Measurements from ENCODE around the gene USP2.

USP2 gene

DNA sequence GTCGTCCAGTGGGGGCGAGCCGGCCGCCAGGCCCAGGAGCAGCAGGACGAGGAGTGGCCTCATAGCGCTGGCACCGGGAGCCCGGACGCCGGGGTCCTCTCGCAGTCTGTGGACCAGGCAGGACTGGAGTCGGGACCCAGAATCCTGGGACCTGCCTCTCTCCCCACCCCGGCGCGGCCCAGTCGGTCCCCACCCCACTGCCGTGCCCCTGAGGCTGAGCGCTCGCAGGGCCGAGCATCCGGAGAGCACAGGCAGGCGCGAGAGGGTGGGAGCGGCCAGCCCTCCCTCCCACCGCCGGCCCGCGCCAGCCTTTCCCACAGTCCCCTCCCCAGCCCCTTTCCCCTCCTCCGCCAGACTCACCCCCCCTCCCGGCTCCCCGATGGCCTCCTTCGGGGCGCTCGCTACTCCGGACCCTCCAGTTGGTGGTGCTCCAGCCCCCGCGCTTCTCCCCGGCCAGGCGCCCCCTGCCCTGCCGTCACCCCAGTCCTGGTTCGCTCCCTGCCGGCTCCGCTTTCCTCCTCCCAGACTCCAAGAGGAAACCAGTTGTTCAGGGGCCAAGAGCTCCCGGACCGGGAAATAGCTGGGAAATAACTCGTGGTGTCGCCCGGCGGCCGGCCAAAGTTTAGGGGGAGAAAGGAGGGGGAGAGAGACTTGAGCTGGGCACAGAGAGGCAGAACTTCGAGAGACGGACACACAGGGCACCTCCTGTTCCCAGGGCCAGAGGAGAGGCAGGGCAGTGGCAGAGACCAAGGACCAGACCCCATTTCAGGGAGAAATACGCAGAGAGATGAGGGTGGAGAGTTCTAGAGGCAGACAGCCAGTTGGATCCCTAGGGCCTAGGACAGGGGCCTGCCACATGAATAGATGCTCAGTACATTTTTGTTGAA is 40.9 kb downstream of the USP2 start, which contains the start of gene C1QTNF5:
C1QTNF5 (minus strand) TSS at position 549 of the 887 bp plus-strand sequence; CDS start at position 63, 486 bp downstream.
- no peak for DNase-seq

DNA sequence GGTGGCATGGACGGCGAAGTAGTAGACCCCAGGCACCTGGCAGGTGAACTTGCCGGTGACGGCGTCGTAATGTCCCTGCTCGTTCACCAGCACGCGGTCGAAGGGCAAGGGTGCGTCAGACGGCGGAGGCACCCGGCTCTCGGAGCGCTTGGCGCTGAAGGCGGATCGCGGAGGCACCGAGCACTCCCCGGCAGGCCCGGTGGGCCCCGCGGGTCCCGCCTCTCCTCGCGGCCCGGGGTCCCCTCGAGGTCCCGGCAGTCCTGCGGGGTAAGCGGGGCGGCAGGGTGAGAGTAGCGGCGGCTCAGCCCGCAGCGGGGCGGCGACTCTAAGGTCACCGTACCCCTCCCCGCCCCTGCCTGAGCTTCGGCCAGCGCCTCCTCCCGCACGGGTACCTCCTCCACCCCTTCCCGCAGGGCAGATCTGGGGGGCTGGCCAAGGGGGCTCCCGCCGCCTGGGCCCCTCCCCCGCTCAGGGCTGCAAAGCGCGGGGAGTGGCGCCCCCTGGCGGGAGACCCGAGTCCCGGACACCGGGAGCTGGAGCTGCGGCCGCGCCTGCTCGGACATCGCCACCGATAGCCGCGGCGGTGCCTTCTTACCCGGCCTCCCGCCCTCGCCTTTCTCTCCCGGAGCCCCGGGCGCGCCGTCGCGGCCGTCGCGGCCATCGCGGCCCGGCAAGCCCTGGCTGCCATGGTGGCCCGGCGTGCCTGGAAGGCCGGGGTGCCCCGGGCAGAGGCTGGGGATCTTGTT is 41.7 kb downstream of the USP2 start:
- peak; percentile 79 for DNase-seq

DNA sequence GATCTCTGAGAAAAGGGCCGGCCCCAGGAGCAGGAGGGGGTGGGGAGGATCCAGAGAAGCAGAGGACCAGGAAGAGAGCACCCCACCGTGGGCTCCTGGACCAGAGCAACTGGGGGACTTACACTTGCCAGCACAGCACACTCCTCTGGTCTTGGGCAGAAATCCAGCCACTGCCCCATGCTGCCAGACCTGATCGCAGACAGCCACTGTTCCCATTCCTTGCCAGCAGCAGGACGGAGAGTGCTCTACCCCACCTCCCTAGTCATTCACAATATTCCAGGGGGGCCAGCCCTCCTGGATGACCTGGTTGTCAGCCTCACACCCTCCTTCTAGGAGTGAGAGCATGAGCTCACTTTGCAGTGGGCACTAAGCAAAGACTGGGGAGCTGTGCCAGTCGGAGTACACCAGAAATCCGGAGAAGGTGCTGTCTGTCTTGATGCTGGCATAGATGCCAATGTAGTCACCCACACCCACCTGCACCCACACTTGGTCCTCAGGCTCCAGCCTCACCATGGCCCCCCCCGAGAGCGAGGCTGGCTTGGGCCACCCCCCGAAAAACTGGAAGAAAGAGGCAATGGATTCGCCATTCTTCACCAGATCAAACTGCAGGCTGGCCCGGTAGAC is 42.4 kb downstream of the USP2 start:
- DNase-seq: no peak

- peak; percentile 87 for DNase-seq
These were observed 43.1 kb downstream of the USP2 start for GRCh38 chr11:119338318-119338890.

- DNase-seq: no peak
These were observed 43.7 kb downstream of the USP2 start for GRCh38 chr11:119337581-119338317.

GRCh38 chr11:119336744-119337469 is 44.6 kb downstream of the USP2 start:
- DNase-seq: no peak

DNA sequence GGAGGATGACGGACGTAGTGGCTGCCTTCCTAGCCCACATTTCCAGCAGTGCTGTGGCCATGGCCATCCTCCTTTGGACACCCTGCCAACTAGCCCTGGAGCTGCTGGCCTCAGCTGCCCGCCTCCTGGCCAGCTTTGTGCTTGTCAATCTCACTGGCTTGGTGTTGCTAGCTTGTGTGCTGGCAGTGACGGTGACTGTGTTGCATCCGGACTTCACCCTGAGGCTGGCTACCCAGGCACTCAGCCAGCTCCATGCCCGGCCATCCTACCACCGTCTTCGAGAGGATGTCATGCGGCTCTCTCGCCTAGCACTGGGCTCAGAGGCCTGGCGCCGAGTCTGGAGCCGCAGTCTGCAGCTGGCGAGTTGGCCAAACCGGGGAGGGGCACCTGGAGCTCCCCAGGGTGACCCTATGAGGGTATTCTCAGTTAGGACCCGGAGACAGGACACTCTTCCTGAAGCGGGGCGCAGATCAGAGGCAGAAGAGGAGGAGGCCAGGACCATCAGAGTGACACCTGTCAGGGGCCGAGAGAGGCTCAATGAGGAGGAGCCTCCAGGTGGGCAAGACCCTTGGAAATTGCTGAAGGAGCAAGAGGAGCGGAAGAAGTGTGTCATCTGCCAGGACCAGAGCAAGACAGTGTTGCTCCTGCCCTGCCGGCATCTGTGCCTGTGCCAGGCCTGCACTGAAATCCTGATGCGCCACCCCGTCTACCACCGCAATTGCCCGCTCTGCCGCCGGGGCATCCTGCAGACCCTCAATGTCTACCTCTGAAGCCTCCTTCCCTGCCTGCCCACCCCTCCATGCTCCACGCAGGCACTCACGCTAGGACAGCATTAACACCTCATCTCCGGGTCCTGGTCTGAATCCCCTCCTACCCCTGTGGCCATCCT is 45.6 kb downstream of the USP2 start:
- DNase-seq: no peak

GRCh38 chr11:119335091-119335654 is 46.3 kb downstream of the USP2 start:
- no peak for DNase-seq

- peak; percentile 98 for DNase-seq
These were observed 47.1 kb downstream of the USP2 start, which contains the start of gene RNF26 for GRCh38 chr11:119334174-119334930. RNF26 (plus strand) TSS chr11:119334527; CDS start chr11:119335123, 596 bp downstream.

- no peak for DNase-seq
These were observed 49.3 kb downstream of the USP2 start for GRCh38 chr11:119332111-119332765.

- DNase-seq: no peak
These were observed 51.3 kb downstream of the USP2 start for GRCh38 chr11:119330237-119330636.

- DNase-seq: no peak
These were observed 52.2 kb downstream of the USP2 start for GRCh38 chr11:119329320-119329719.

- no peak for DNase-seq
These were observed 57.3 kb downstream of the USP2 start for GRCh38 chr11:119324189-119324588.

DNA sequence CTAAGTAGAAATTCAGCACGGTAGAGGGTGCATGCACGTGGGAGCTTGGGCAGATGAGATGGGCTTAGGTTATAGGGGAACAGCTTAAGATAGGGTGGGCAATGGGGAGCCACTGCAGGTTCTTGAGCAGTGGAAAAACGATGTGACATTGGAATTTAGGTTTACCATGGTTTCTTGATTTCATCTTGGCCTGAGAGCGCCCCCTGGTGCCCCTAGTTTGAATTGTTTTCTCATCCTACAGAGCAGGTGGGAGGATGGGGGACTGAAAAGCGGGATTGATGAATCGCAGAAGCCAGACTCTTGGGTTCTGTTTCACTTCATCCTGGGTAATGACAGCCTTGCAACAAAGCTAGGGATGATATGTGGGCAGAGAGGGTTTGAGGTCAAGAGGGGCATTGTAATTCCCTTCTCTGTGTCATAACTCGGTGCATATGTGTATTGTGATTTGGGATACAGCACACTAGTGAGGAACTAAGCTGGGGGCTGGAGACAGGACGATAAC is 57.9 kb downstream of the USP2 start:
- peak; percentile 85 for DNase-seq

- DNase-seq: no peak
These were observed 58.5 kb downstream of the USP2 start for GRCh38 chr11:119322921-119323531.

GRCh38 chr11:119322360-119322739 is 59.1 kb downstream of the USP2 start:
- no peak for DNase-seq

- DNase-seq: peak; percentile 80
These were observed 60.5 kb downstream of the USP2 start for GRCh38 chr11:119320776-119321524.

Data from retina (tissue), 1 donor.